Spleen (tissue), 7 donors: ENCODE results near the gene KRT27.

Experiments used
- POLR2A ChIP-seq, 3 donors: fragments of 450-650 bp; IDR thresholded peaks; one replicate each; pipeline ENCODE4 v1.5.1; 2017; ENCODE audit warnings: antibody characterized with exemption in 3 of 3, mild to moderate bottlenecking in 1 of 3
- POLR2AphosphoS5 ChIP-seq, 3 donors: sonication (generic); formaldehyde crosslinking; IDR thresholded peaks; one replicate each; pipeline ENCODE4 v1.5.1; 2017; ENCODE audit warnings: antibody characterized with exemption in 3 of 3
- TF ChIP-seq, protein P1 (sequence below), 11 experiments: fragments of 200-600 bp in 7 of 11; fragments of 450-650 bp in 4 of 11; sonication (generic) in 4 of 11; IDR thresholded peaks in 8 of 11; conservative IDR thresholded peaks in 3 of 11; 1 replicate in 7 of 11; 2 replicates in 4 of 11; pipeline versions ENCODE4 v1.4.0 to v1.8.0; 2016 to 2021; ENCODE audit warnings: antibody characterized with exemption in 11 of 11, inconsistent platforms in 4 of 11, mild to moderate bottlenecking in 1 of 11
- donor health status: DM: no; HTN: no; CAD: no; lungs with moderate emphysema.
- donor health status: DM: no; HTN: no; CAD: no.
- donor health status: DM: no; HTN: no; CAD: no.

- TF ChIP-seq POLR2A (IDR thresholded peaks at IDR 0.05): no peak
- TF ChIP-seq, protein P1, sequence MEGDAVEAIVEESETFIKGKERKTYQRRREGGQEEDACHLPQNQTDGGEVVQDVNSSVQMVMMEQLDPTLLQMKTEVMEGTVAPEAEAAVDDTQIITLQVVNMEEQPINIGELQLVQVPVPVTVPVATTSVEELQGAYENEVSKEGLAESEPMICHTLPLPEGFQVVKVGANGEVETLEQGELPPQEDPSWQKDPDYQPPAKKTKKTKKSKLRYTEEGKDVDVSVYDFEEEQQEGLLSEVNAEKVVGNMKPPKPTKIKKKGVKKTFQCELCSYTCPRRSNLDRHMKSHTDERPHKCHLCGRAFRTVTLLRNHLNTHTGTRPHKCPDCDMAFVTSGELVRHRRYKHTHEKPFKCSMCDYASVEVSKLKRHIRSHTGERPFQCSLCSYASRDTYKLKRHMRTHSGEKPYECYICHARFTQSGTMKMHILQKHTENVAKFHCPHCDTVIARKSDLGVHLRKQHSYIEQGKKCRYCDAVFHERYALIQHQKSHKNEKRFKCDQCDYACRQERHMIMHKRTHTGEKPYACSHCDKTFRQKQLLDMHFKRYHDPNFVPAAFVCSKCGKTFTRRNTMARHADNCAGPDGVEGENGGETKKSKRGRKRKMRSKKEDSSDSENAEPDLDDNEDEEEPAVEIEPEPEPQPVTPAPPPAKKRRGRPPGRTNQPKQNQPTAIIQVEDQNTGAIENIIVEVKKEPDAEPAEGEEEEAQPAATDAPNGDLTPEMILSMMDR (IDR thresholded peaks at IDR 0.05 in 8 of 11, conservative IDR thresholded peaks at IDR 0.05 in 3 of 11): no peak
- TF ChIP-seq POLR2AphosphoS5 (IDR thresholded peaks at IDR 0.05): no peak
Observed at GRCh38 chr17:40818343-40818732, 36.0 kb upstream of the KRT27 start.
